HG03060 (cell line): ENCODE data around the gene SYT8.

ENCODE experiments used
- ATAC-seq: cut with Tn5 transposase; IDR thresholded peaks from one replicate; pipeline ENCODE4 v1.9.1; 2021; ENCODE audit warnings: low read depth, moderate number of reproducible peaks; ENCODE audit not compliant: unreplicated experiment

SYT8 gene

DNA sequence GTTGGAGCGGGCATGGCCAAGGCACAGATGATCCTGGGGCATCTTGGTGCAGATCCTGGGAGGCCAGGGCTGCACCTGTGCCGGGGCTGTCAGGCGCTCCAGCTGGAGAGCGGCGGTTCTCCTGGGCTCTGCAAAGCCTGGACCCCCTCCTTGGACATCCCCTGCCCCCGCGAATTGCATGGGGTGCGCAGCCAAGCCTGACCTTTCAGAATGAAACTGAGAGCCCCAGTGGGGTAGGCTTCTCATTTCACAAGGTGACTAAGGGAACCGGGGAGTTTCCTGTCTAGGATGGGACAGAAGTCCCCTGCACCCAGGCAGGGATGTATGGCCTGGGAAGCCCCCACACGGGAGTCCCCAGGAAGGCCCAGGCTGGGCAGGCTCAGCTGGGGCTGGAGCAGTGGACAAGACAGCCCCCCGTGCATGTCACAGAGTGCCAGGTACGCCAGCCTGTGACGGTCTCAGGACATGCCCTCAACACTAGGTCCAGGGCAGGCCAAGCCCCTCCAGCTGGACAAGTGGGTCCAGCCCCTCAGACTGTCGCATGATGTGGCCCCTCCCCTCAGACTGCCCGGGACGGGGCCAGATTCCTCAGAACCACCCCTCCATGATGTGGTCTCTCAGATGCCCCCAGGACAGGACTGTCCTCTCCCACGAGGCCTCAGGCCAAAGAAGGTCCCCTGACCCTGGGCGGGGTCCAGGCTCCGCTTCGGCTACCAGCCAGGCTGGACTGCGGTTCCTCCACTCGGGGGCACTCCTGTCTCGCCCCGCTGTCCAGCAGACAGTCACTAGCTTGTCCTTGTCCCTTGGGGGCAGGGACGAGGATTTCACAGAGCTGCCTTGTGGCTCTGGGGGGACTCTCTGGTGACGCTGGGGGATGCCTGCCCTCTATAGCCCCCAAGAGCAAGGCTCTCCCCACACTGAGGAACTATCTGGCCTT, 20.4 kb downstream of the SYT8 start:
- ATAC-seq: no peak

- ATAC-seq: no peak
Measured at GRCh38 chr11:1855886-1856265, 21.1 kb downstream of the SYT8 start.

GRCh38 chr11:1856306-1857005, 21.7 kb downstream of the SYT8 start:
- no peak for ATAC-seq

DNA sequence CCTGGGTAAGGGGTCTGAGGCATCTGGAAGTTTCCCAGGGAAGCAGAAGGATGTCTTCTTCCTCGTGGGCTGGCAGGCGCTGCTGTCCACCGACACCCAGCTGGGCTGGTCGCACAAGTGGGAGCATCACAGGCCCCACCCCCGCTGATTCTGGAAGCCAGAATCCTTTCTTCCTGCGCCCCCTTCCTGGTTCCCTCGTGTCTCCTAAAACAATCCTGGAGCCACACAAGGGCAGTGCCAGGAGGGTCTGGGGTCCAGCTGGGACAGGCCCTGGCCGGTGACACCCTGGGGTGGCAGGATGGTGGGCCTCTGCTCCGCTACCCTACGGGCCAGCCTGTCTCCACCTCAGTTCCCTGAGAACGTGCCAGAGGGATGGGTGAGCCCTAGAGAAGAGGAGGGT, 22.3 kb downstream of the SYT8 start:
- ATAC-seq: no peak

GRCh38 chr11:1858154-1858553, 23.4 kb downstream of the SYT8 start:
- ATAC-seq: no peak

DNA sequence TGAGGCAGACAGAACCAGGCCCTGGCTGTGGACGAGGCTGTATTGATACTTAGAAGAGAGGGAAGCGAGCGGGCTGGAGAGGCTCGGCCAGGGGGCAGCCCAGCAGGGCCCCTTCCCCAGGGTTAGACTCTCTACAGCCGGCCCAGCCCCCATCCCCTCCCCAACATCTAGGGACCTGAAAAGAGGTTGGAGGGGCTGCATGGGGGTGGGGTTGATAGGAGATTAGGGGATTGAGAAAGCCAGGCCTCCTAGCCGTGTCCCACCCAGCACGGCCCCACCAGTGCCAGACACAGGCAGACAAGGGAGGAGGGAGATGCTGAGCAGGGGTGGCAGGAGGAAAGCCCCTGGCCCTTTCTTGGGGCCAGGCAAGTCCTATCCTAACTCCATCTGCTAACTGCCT, 23.8 kb downstream of the SYT8 start:
- ATAC-seq: no peak

DNA sequence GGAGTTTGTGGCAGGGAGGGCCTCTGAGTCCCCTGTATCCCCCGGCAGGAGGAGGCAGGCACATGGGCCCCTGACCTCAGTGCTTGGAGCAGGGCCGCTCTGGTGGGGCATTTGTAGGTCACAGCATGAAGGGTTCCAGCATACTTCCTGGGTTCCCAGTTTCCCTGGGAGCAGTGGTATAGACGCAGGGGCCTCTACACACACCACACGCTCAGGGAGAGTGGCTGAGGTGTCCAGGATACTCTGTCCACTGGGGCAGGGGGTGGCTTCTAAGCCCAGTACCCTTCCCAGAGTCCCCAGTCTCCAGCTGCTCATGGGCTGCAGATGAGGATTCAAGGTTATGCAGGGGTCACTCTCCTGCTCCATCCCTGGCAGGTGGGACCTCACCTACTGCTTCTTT, 24.2 kb downstream of the SYT8 start:
- no peak for ATAC-seq

DNA sequence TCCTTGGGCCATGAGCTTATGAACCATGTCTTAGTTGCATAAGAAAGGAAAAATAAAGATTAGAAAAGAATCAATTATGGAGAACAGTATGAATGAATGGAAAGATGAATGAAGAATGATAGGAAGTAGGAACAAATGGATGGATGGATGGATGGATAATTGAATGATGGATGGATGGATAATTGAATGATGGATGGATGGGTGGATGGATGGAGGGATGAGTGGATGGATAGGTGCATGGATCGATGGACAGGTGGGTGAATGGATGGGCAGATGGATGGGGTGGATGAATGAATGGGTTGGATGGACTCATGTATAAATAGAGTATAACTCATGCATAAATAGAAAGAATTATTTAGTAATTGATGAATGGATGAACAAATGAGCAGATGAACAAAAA, 25.3 kb downstream of the SYT8 start:
- no peak for ATAC-seq

- ATAC-seq: no peak
Measured at GRCh38 chr11:1861435-1862411, 26.9 kb downstream of the SYT8 start.

DNA sequence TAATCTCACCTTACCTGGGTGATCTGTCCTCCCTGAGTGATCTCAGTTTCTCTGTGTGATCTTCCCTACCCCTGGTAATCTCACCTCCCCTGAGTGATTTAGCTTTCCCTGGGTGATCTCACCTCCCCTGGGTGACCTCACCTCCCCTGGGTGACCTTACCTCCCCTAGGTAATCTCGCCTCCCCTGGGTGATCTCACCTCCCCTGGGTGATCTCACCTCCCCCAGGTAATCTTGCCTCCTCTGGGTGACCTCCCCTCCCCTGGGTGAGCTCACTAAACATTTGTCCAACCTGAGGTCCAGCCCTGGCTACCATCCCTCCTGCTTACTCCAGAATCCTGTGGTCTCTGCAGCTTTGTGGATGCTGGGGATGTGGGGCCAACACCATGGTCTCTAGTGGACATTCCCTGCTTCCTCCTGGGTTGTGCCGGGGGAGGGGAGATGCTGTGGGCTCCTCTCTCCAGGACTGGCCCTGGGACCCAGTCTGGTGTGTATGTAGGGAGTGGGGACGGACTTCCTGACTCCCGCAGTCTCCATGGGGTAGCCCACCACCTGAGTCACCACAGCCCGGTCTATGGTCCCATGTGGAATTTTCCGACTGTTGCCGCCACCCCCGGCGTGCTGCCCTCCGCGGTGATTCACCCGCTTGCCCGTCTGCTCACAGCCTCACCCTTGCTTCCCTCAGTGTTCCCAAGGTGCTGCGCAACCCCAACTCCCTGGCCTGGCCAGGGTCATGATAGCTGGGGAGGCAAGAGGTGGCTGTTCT, 28.0 kb downstream of the SYT8 start:
- ATAC-seq: no peak

DNA sequence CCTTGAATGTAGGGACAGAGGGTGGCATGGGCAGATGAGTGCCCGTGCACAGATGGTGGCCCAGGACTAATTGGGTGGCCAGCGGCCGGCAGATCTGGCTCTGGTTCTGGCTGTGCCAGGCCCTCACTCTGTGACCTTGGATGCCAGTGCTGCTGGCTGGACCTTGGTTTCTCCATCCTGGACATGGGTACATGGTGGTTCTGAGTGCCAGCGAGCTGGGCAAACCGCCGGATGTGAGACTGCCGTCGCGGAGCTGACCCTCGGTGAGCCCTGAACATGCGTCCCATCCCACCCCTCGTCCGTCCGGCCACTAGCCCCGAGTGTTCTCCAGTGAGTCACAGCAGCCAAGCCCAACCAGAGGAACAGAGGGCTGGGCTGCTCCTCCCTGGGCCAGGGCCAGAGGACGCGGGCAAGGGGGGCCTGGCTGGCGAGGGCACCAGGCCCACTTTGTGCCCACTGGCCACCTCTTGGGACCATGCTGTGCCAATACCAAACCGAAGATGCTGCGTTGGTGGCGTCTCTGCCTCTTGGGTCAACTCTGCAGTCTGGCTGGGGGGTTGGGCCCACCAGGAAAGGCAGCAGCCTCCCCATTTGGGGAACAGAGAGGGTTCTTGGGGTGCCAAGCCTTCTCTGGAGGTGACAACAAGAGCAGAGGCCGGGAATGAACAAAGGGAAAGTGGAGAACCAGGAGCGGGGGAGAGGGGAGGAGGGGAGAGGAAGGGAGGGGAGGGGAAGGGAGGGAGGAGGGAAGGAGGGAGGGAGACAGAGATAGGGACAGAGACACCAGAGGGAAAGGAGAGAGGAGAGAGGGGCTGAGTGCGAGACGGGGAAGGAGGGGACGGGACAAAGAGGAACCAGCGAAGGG, 28.8 kb downstream of the SYT8 start:
- no peak for ATAC-seq

DNA sequence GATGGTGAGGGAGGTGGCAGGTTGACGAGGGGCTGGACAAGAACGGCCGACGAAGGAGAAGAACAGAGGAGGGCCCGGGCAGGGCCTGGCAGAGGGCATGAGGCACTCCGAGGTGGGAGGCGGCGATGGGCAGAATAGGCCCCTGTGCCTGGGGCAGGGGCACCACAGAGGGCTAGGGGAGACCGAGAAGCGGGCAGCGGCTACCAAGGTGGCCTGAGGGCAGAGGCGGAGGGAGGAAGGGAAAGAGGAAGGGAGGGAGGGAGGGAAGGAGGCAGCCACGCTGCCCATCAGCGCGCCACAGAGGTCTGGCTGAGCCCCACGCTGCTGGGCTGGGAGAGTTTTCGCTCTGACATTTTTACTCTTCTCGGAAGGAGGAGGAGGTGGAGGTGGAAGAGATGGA, 29.4 kb downstream of the SYT8 start:
- no peak for ATAC-seq

DNA sequence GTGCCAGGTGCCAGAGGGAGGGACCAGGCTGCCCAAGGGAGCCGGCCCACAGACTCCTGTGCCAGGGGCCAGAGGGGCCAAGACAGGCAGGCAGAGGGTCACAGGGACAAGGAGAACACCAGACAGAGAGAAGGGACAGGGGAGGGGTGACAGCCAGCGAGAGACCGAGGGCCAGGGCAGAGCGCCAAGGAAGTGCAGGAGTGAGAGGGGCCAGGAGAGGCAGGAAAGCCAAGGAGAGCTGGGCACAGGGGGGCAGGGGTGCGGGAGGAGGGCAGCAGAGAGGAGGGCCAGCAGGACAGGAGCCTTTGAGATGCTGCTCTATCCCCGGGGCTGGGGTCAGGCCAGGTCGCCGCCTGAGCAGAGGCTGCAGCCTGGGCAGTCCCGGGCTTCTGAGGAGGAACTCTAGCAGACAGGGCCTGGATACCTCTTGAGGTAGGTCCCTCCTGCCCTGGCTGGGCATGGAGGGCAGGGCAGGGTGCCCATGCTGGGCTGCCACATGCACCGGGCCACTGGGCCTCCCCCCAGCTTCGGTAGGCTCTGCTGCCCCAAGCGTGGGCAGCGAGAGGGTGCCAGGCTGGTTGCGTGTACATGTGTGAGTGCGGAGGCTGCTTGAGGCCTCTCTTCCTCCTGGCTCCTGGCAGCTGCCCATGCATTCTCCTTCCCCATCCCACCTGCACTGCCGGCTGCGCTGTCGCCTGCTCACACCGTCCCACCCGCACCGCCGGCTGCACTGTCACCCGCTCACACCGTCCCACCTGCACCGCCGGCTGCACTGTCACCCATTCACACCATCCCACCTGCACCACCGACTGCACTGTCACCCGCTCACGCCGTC, 30.3 kb downstream of the SYT8 start:
- ATAC-seq: no peak

GRCh38 chr11:1866226-1866625, 31.4 kb downstream of the SYT8 start:
- ATAC-seq: no peak

- ATAC-seq: no peak
Measured at GRCh38 chr11:1866776-1867175, 32.0 kb downstream of the SYT8 start.

GRCh38 chr11:1867381-1867780, 32.6 kb downstream of the SYT8 start:
- ATAC-seq: no peak

DNA sequence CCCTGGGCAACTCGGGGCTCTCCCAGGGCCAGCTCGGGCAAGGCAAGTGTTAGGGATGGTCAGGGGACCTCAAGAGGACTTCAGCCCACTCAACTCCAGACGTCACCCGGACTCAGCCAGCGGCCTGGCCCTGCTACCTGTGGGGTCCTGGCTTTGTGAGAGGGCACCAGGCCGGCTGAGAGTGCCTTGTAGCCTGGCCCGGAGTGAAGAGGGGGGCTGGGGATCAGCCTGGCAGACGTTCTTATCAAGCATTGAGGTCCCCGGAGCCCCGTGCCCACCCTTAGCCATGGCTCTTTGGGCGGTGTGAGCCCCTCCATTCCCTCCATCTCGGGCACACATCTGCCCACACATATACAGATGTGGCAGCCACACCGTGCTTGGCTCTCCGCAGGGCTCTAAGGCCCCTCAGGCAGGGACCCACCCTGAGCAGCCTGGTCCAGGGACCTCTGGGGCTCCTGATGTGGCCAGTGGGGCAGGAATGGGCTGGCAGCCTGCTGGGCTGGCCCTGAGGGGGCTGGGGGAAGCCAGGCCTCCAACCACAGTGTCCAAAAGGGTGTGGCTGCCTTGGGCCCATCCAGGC, 33.4 kb downstream of the SYT8 start:
- no peak for ATAC-seq
